HG02588 (cell line): ENCODE data around the gene OR13C5.

Experiments used
- ATAC-seq: cut with Tn5 transposase; IDR thresholded peaks from one replicate; pipeline ENCODE4 v1.9.1; 2021; ENCODE audit warnings: mild to moderate bottlenecking, moderate library complexity; ENCODE audit not compliant: unreplicated experiment

The OR13C5 gene

GRCh38 chr9:104555521-104555920 lies 43.7 kb downstream of the OR13C5 start:
- ATAC-seq, result no peak

- no peak for ATAC-seq
Observed at GRCh38 chr9:104553261-104553660, 46.0 kb downstream of the OR13C5 start.
